NCI-H524 (cell line): ENCODE measurements around the gene ACVR1B.

Source experiments
- DNase-seq, 2 experiments: peaks; one replicate each; lab custom pipeline; 2025; lab: John Stamatoyannopoulos, UW

The ACVR1B gene

GRCh38 chr12:52043386-52044212 is 92.1 kb downstream of the ACVR1B start:
- DNase-seq = no peak

GRCh38 chr12:52044292-52044983 is 92.9 kb downstream of the ACVR1B start:
- no peak for DNase-seq

- DNase-seq = no peak
Observed at GRCh38 chr12:52045794-52046199, 94.3 kb downstream of the ACVR1B start.
